Measurements from ENCODE around the gene CRACDL.

The CRACDL gene

DNA sequence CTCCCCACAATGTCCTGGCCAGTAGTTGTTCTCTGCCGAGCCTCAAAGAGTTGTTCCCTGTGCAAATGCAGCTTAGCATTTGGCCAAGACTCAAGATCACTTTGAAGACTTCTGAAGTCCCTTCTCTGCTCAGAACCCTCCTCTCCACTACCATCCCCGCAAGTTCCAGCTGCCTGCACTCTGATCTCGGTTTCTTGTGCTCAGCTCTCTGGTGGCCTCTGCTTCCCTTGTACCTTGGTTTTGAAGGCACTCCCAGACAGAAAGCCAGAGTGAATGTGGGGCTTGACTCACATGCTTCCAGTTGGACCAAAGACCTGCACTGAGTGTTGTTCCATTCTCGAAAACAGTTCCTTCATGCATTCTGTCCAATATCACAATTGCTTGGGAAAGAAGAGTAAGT is 28.6 kb downstream of the CRACDL start:
- TF ChIP-seq TAF1 (IDR thresholded peaks at IDR 0.05; ENCODE audit: borderline replicate concordance, insufficient read depth, low read length) (no peak), SIN3A (IDR thresholded peaks at IDR 0.05; ENCODE audit: borderline replicate concordance, insufficient read depth, low read length) (no peak), FOXP2 (optimal IDR thresholded peaks at IDR 0.05; ENCODE audit: borderline replicate concordance, extremely low read depth, extremely low read length, insufficient read depth) (no peak), POLR2AphosphoS5 (IDR thresholded peaks at IDR 0.05; ENCODE audit: low read depth, low read length) (no peak)

DNA sequence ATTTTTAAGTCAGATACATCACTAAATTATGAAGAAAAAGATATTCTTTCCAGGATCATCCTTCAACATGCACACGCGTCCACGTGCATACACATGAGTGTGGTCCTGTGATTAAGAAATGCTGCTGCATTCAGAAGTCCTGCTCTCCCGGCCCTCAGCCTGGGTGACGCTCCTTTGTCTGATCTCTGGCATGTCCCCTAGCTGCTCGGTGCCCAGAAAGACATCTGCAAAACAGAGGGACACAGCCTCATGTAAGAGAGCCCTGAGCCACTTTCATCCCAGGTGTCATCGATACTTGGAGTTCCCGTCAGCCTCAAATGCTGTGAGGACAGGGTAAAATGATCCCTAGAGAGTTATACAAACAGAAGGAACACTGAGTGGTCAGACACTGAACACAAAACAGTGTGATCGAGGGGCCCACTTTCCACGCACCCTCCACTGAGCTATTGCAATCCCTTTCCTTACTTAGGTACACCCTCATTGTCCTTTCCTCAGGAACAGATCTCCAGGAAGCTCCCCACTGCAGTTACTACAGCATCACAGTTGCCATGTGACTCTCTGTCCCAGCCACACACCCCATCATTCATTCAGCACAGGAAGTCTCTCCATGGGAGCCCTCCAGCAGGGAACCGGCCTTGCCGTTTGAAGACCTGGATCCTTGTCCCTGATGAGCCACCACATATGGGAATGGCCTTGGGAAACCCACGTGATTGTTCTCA is 32.1 kb downstream of the CRACDL start:
- TF ChIP-seq FOXP2 (optimal IDR thresholded peaks at IDR 0.05; ENCODE audit: borderline replicate concordance, extremely low read depth, extremely low read length, insufficient read depth) (no peak), TAF1 (IDR thresholded peaks at IDR 0.05; ENCODE audit: borderline replicate concordance, insufficient read depth, low read length) (no peak), POLR2AphosphoS5 (IDR thresholded peaks at IDR 0.05; ENCODE audit: low read depth, low read length) (no peak), SIN3A (IDR thresholded peaks at IDR 0.05; ENCODE audit: borderline replicate concordance, insufficient read depth, low read length) (no peak)
- TF ChIP-seq, protein P1, sequence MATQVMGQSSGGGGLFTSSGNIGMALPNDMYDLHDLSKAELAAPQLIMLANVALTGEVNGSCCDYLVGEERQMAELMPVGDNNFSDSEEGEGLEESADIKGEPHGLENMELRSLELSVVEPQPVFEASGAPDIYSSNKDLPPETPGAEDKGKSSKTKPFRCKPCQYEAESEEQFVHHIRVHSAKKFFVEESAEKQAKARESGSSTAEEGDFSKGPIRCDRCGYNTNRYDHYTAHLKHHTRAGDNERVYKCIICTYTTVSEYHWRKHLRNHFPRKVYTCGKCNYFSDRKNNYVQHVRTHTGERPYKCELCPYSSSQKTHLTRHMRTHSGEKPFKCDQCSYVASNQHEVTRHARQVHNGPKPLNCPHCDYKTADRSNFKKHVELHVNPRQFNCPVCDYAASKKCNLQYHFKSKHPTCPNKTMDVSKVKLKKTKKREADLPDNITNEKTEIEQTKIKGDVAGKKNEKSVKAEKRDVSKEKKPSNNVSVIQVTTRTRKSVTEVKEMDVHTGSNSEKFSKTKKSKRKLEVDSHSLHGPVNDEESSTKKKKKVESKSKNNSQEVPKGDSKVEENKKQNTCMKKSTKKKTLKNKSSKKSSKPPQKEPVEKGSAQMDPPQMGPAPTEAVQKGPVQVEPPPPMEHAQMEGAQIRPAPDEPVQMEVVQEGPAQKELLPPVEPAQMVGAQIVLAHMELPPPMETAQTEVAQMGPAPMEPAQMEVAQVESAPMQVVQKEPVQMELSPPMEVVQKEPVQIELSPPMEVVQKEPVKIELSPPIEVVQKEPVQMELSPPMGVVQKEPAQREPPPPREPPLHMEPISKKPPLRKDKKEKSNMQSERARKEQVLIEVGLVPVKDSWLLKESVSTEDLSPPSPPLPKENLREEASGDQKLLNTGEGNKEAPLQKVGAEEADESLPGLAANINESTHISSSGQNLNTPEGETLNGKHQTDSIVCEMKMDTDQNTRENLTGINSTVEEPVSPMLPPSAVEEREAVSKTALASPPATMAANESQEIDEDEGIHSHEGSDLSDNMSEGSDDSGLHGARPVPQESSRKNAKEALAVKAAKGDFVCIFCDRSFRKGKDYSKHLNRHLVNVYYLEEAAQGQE (IDR thresholded peaks at IDR 0.05; ENCODE audit: insufficient read depth in 1 of 2, low read depth in 2 of 2, low read length in 2 of 2), result no peak

DNA sequence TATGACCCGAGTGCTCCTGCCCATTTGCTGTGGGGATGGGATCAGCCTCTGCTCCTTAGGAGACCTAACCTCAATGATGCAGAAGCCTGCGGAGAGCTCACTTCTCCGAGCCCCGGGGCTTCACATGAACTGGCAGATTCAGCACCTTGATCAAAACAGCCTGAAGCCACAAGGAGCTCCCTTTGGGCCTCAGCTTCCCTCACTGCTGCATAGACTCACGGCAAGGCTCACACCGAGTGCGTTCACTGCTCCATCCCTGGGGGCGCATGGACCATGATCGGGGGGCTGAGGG is 33.0 kb downstream of the CRACDL start:
- TF ChIP-seq FOXP2 (optimal IDR thresholded peaks at IDR 0.05; ENCODE audit: borderline replicate concordance, extremely low read depth, extremely low read length, insufficient read depth) (no peak), POLR2AphosphoS5 (IDR thresholded peaks at IDR 0.05; ENCODE audit: low read depth, low read length) (no peak)
- TF ChIP-seq, protein P1 (IDR thresholded peaks at IDR 0.05; ENCODE audit: insufficient read depth in 1 of 2, low read depth in 2 of 2, low read length in 2 of 2), result no peak

DNA sequence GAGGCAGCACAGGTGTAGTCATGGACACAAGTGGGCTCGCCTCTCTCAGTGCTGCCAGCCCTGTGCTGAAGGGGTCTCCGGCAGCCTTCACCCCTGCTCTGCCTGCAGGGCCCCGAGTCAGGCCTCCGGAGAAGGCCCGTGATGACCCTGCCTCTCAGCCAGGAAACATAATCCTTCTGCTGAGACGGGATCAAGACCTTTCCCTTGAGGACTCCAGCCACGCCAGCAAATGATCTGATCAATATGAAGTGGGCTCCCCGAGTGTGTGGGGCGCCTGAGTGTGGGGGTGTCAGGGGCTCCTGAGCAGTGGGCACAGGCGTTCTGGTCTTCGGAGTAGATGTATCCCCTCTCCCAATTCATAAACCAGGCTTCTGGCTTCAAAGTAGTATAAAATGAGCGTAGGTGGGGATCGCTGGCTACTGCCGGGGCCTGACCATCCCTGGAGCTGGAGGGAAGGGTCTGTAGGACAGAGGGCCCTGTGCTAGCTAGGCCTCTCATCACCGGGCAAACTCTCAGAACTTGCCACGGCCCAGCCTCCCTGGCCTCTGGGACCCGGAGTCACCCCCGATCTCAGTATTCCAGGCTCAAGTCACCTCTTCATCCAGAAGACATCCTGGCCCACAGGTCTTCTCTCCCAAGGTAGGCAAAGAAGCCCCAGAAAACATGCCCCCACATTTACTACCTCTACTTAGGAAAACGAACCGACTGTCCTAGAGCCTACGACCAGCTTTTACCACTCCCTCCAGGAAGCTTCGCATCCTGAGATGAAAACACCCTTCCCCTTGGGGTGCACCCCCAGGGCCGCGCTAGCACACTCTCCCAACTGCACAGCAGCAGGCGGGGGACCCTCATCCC is 33.6 kb downstream of the CRACDL start:
- no peak for TF ChIP-seq FOXP2 (optimal IDR thresholded peaks at IDR 0.05; ENCODE audit: borderline replicate concordance, extremely low read depth, extremely low read length, insufficient read depth)
- TF ChIP-seq SIN3A (IDR thresholded peaks at IDR 0.05; ENCODE audit: borderline replicate concordance, insufficient read depth, low read length), result no peak
- TF ChIP-seq TAF1 (IDR thresholded peaks at IDR 0.05; ENCODE audit: borderline replicate concordance, insufficient read depth, low read length), result no peak
- TF ChIP-seq, protein P1 (IDR thresholded peaks at IDR 0.05; ENCODE audit: insufficient read depth in 1 of 2, low read depth in 2 of 2, low read length in 2 of 2), result no peak
- no peak for TF ChIP-seq POLR2AphosphoS5 (IDR thresholded peaks at IDR 0.05; ENCODE audit: low read depth, low read length)

DNA sequence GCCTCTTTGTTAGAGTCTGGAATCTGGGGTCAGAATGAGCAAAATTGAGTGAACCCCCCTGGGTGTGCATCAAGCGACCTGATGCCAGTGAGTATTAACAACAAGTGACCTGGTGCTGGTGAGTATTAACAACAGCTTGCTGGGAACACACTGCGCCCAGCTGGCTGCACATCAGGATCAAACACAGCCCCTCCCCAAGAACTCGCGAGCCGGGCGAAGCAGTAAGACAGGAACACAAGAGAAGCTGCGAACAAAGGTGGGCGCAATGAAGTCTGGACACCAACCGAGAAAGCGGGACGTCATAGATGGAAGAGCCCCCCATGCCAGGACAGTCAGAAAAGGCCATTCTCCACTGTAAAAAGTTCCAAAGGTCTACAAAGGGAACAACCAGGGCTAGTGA is 34.3 kb downstream of the CRACDL start:
- no peak for TF ChIP-seq POLR2AphosphoS5 (IDR thresholded peaks at IDR 0.05; ENCODE audit: low read depth, low read length)
- no peak for TF ChIP-seq FOXP2 (optimal IDR thresholded peaks at IDR 0.05; ENCODE audit: borderline replicate concordance, extremely low read depth, extremely low read length, insufficient read depth)
- no peak for TF ChIP-seq TAF1 (IDR thresholded peaks at IDR 0.05; ENCODE audit: borderline replicate concordance, insufficient read depth, low read length)
- TF ChIP-seq, protein P1 (IDR thresholded peaks at IDR 0.05; ENCODE audit: insufficient read depth in 1 of 2, low read depth in 2 of 2, low read length in 2 of 2), result no peak
- no peak for TF ChIP-seq SIN3A (IDR thresholded peaks at IDR 0.05; ENCODE audit: borderline replicate concordance, insufficient read depth, low read length)
